SK-N-SH treated with all-trans-retinoic acid at 6 μM for 48 hours (cell line): ENCODE data around the gene TBL1XR1.

ENCODE experiments used
- BACH2 ChIP-seq: fragments of 250-450 bp; sonication (Bioruptor Pico); IDR thresholded peaks from 2 replicates; pipeline ENCODE4 v1.9.0; 2021; ENCODE audit warnings: mild to moderate bottlenecking, borderline replicate concordance
- CREB5 ChIP-seq: fragments of 250-450 bp; sonication (Bioruptor Pico); IDR thresholded peaks from 2 replicates; pipeline ENCODE4 v1.5.1; 2020; ENCODE audit warnings: low read depth, mild to moderate bottlenecking, moderate library complexity
- PATZ1 ChIP-seq: fragments of 250-450 bp; sonication (Bioruptor Pico); IDR thresholded peaks from 2 replicates; pipeline ENCODE4 v1.8.0; 2020; ENCODE audit warnings: mild to moderate bottlenecking, moderate library complexity, borderline replicate concordance
- RARB ChIP-seq: fragments of 250-450 bp; sonication (Bioruptor Pico); IDR thresholded peaks from 2 replicates; pipeline ENCODE4 v1.8.0; 2021; ENCODE audit warnings: mild to moderate bottlenecking, moderate library complexity
- ZC3H10 ChIP-seq: fragments of 250-450 bp; sonication (Bioruptor Pico); IDR thresholded peaks from 2 replicates; pipeline ENCODE4 v1.5.1; 2021; ENCODE audit warnings: mild to moderate bottlenecking, moderate library complexity
- ZFP3 ChIP-seq: fragments of 250-450 bp; sonication (Bioruptor Pico); IDR thresholded peaks from 2 replicates; pipeline ENCODE4 v1.5.0; 2020; ENCODE audit warnings: mild to moderate bottlenecking, moderate library complexity

- no peak for TF ChIP-seq RARB (CRISPR knock-in tag)
- no peak for TF ChIP-seq BACH2 (CRISPR knock-in tag)
- TF ChIP-seq CREB5 (CRISPR knock-in tag) = no peak
- TF ChIP-seq ZFP3 (CRISPR knock-in tag) = no peak
- no peak for TF ChIP-seq ZC3H10 (CRISPR knock-in tag)
- no peak for TF ChIP-seq PATZ1 (CRISPR knock-in tag)
Measured at GRCh38 chr3:177197041-177197726, at the start of gene TBL1XR1.
